Adrenal gland (tissue), 12 donors: ENCODE results near the gene LRRC8C. TPM values are rescaled to one million over a fixed set of nuclear protein-coding genes. Genes with fewer than 3 reads are reported as not detected.

Source experiments
- DNase-seq, 7 donors: peaks; one replicate each; pipeline ENCODE4 v3.0.0-alpha.2; 2019 to 2020
- H3K27ac ChIP-seq, 5 donors: fragments of 200-600 bp; sonication (generic) in 4 of 5; 1 replicate in 3 of 5; 2 replicates in 2 of 5; pipeline versions ENCODE4 v1.5.1 to v1.8.0; 2016 to 2020; ENCODE audit warnings: mild to moderate bottlenecking in 1 of 5
- H3K27me3 ChIP-seq: fragments of 200-600 bp; 2 replicates; pipeline ENCODE4 v1.8.0; 2021
- H3K36me3 ChIP-seq, 2 donors: fragments of 200-600 bp; replicated peaks in 1 of 2; 1 replicate in 1 of 2; 2 replicates in 1 of 2; pipeline versions ENCODE4 v1.5.1 to v1.8.0; 2018 to 2022
- H3K4me1 ChIP-seq, 2 donors: fragments of 200-600 bp; replicated peaks in 1 of 2; 1 replicate in 1 of 2; 2 replicates in 1 of 2; pipeline versions ENCODE4 v1.5.1 to v1.8.0; 2018 to 2021
- H3K4me3 ChIP-seq, 4 donors: fragments of 200-600 bp; sonication (generic) in 3 of 4; one replicate each; pipeline ENCODE4 v1.5.1; 2016 to 2018
- H3K9me3 ChIP-seq, 3 donors: fragments of 200-600 bp; sonication (generic) in 1 of 3; replicated peaks in 1 of 3; 1 replicate in 2 of 3; 2 replicates in 1 of 3; pipeline versions ENCODE4 v1.5.1 to v1.8.0; 2016 to 2021
- POLR2A ChIP-seq, 2 donors: fragments of 450-650 bp; IDR thresholded peaks; one replicate each; pipeline ENCODE4 v1.6.1; 2017; ENCODE audit warnings: antibody characterized with exemption in 2 of 2, mild to moderate bottlenecking in 2 of 2, moderate library complexity in 1 of 2
- WGBS, 4 donors: extraction: QIAGEN DNeasy Blood & Tissue Kit in 2 of 4; methylation state at CpG; one replicate each; pipeline versions ENCODE4 v1.1.5 to v1.1.7; 2013 to 2017; 5-methylcytosine and 5-hydroxymethylcytosine counted together
- intact Hi-C, 2 donors: fragments of 100-400 bp; cut with DNase I; formaldehyde crosslinking; loops; one replicate each; pipeline versions ENCODE4 v1.14.1 to v1.15.0; 2022 to 2023
- polyA plus RNA-seq, 3 donors: library from polyadenylated mRNA; stranded (reverse); fragments of 200-250 nt in 2 of 3; fragments of 350-450 nt in 1 of 3; fragmentation: Illumina TruSeq in 1 of 3; extraction: RNeasy Lipid Tissue Mini Kit (QIAGEN cat#74804) in 1 of 3; gene quantifications; one replicate each; pipeline ENCODE4 v1.2.3, GENCODE V29; 2013 to 2014
- total RNA-seq, 9 donors: library from RNA; depleted of rRNA in 4 of 9; stranded (reverse); fragments of >200 nt in 4 of 9; fragments of 120-200 nt in 1 of 9; fragmentation: NEBNext Ultra II Directional in 1 of 9; extraction: Animal tissue kit (Norgen Biotek cat#: 25700) in 1 of 9; gene quantifications; one replicate each; pipeline versions ENCODE4 v1.1.0 to v1.2.4, GENCODE V29; 2013 to 2023
- TF ChIP-seq, protein P1 (sequence below), 6 experiments: fragments of 450-650 bp in 4 of 6; fragments of 200-600 bp in 2 of 6; sonication (generic) in 1 of 6; IDR thresholded peaks; 1 replicate in 5 of 6; 2 replicates in 1 of 6; pipeline versions ENCODE4 v1.5.1 to v1.8.0; 2016 to 2021; ENCODE audit warnings: antibody characterized with exemption in 6 of 6, mild to moderate bottlenecking in 2 of 6, moderate library complexity in 1 of 6
- donor health status: healthy with polysubstance abuse.
- donor health status: Bipolar disorder and iron deficiency.
- donor health status: DM: yes; HTN: yes; CAD: no.
- donor health status: DM: no; HTN: no; CAD: no.
- donor health status: DM: no; HTN: no; CAD: no.
- donor health status: DM: yes; HTN: yes; CAD: no.

Gene LRRC8C
- total and polyA plus RNA-seq, 12 donors: 6.5 to 33.6 (median 11.9) TPM

DNA sequence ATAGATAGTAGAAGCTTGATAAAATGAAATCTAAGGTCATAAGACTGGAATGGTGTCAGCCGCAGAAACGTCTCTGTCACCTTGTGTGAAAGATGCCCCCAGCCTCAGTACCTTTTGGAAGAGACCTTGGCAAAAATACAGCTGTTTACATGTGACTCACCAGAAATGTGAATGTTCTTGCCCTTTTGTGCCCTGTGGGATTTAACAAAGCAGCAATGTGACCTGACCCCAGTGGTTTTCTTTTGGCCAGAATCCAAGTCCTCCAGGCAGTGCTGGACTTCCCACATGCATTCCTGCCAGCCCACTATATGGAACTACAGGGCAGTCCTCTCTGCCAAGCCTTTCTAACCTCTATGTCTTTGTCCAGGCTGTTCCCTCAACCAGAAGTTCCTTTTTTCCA, 27.2 kb upstream of the LRRC8C start:
- no peaks in the 10 kb centered on the region for H3K9me3 ChIP-seq
- H3K36me3 ChIP-seq: no peaks in the 10 kb centered on the region
- H3K27ac ChIP-seq: no peak overlapping the region
- TF ChIP-seq POLR2A (IDR thresholded peaks at IDR 0.05): no peak
- TF ChIP-seq, protein P1, sequence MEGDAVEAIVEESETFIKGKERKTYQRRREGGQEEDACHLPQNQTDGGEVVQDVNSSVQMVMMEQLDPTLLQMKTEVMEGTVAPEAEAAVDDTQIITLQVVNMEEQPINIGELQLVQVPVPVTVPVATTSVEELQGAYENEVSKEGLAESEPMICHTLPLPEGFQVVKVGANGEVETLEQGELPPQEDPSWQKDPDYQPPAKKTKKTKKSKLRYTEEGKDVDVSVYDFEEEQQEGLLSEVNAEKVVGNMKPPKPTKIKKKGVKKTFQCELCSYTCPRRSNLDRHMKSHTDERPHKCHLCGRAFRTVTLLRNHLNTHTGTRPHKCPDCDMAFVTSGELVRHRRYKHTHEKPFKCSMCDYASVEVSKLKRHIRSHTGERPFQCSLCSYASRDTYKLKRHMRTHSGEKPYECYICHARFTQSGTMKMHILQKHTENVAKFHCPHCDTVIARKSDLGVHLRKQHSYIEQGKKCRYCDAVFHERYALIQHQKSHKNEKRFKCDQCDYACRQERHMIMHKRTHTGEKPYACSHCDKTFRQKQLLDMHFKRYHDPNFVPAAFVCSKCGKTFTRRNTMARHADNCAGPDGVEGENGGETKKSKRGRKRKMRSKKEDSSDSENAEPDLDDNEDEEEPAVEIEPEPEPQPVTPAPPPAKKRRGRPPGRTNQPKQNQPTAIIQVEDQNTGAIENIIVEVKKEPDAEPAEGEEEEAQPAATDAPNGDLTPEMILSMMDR (IDR thresholded peaks at IDR 0.05): no peak
- no peak overlapping the region for H3K4me3 ChIP-seq
- 47 to 69% (median 54%) methylated on average over 2 of the region's 2 CpGs for WGBS, 4 donors
- DNase-seq: peak in 2 of 7 donors; percentile 35 to 45
- peaks cover 10 to 46% of the 10 kb centered on the region in 2 donors for H3K4me1 ChIP-seq
- intact Hi-C loops: loop anchor here in 1 of 2 donors (10.0 kb wide), 2 partner anchors 91 to 159 kb away; no protein-coding TSS in a partner anchor
- H3K27me3 ChIP-seq: no peaks in the 10 kb centered on the region

DNA sequence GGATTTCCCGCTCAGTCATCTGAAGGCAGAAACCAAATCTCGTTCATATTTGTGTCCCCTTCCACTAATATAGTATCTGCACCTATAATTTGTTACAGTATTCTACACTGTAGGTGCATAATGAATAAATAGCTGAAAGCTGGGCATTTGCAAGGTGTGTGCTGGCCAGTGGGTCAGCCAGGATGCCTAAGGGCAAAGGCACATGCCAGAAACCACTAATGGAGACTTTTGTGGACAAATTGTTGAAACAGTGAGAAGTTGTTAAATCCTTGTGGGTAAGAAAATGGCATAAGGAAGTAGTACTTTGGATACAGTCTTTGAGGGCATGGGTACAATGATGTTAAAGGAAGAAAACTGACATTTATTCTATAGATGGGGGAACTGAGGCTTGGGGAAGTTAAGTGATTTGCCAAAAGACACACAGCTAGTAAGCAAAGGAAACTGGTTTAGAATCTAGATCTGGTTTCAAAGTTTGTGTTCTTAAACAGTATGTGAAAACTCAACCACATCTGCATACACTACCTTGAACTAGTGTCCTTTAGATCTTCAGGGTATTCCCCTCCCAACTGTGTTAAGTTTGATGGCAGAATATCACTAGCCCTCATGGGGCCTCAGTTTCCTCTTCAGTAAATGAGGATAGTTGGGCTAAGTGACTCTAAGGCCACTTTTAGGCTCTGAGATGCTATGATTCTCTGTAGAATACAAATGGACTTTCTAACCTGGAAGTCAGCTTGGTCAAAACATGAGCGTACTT, 26.5 kb upstream of the LRRC8C start:
- no peak for TF ChIP-seq POLR2A (IDR thresholded peaks at IDR 0.05)
- TF ChIP-seq, protein P1 (IDR thresholded peaks at IDR 0.05): no peak
- intact Hi-C loops: loop anchor here in 1 of 2 donors (10.0 kb wide), 2 partner anchors 92 to 158 kb away; no protein-coding TSS in a partner anchor
- H3K9me3 ChIP-seq: no peaks in the 10 kb centered on the region
- no peak overlapping the region for H3K27ac ChIP-seq
- no peak overlapping the region for H3K4me3 ChIP-seq
- no peak for DNase-seq
- no peaks in the 10 kb centered on the region for H3K36me3 ChIP-seq
- peaks cover 10 to 46% of the 10 kb centered on the region in 2 donors for H3K4me1 ChIP-seq
- no peaks in the 10 kb centered on the region for H3K27me3 ChIP-seq
- 94 to 98% (median 96%) methylated on average over 3 of the region's 3 CpGs for WGBS, 4 donors

DNA sequence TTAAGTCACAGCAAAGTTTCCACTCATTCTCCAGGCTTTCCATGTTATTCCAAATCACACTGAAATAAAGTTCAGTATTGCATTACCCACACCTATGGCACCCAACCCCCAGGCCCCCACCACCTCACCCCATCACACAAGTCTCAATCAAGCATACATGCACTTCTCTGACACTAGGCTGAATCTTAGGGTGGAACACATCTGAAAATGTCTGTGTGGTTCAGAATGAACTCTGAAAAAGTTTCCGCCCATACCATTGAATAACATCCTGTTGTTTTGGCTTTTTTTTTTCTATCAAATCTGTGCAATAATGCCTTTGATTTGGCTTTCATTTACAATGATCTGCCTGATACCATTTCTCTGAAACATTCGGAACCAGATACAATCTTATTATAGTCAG, 25.8 kb upstream of the LRRC8C start:
- 80 to 89% (median 84%) methylated on average over 2 of the region's 2 CpGs for WGBS, 4 donors
- Histone ChIP-seq H3K9me3 (no peaks in the 10 kb centered on the region), H3K27me3 (no peaks in the 10 kb centered on the region), H3K36me3 (no peaks in the 10 kb centered on the region), H3K4me1 (peaks cover 10 to 46% of the 10 kb centered on the region in 2 donors), H3K27ac (no peak overlapping the region), H3K4me3 (no peak overlapping the region)
- intact Hi-C loops: loop anchor here in 1 of 2 donors (10.0 kb wide), 2 partner anchors 92 to 158 kb away; no protein-coding TSS in a partner anchor
- TF ChIP-seq, protein P1 (IDR thresholded peaks at IDR 0.05): no peak
- TF ChIP-seq POLR2A (IDR thresholded peaks at IDR 0.05): no peak
- DNase-seq: no peak

DNA sequence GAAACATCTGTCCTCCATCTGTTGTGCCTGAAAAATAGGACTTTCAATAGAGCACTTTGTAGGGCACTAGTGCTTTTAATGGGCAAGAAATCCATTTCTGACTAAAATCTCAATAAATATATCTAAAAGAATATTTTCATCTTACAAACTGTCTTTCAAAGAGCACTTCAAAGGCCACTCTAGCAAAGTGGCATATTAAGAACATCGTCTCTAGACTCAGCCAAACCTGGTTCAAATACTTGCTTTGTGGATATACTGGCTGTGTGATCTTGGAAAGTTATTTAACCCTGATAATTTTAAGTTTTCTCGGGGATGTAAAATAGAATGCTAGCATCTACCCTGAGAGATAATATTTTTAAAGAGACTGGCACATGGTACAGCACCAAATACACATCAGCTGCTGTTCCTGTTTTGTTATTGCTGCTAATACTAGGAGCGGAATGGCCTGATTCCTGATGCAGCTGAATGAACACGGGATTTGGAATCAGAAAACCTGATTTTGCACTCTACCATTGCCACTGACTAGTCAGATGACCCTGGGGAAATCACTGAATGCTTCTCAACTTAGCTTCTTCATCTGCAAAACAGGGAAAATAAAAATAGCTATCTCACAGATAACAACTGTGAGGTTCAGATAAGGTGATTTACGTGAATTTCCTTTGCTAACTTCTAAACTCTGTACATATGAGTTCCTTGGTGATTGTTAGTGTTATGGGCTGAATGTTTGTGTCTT, 25.2 kb upstream of the LRRC8C start:
- H3K9me3 ChIP-seq: no peaks in the 10 kb centered on the region
- H3K4me3 ChIP-seq: no peak overlapping the region
- peak in 3 of 7 donors; percentile 39 to 47 (median 46) for DNase-seq
- WGBS, 4 donors: 44 to 53% (median 50%) methylated on average over 5 of the region's 5 CpGs
- H3K36me3 ChIP-seq: no peaks in the 10 kb centered on the region
- intact Hi-C loops: loop anchor here in 1 of 2 donors (10.0 kb wide), 2 partner anchors 93 to 157 kb away; no protein-coding TSS in a partner anchor
- no peaks in the 10 kb centered on the region for H3K27me3 ChIP-seq
- H3K4me1 ChIP-seq: peaks cover 10 to 40% of the 10 kb centered on the region in 2 donors
- TF ChIP-seq POLR2A (IDR thresholded peaks at IDR 0.05): no peak
- TF ChIP-seq, protein P1 (IDR thresholded peaks at IDR 0.05): no peak
- H3K27ac ChIP-seq: peak overlapping the region in 4 of 5 donors; percentile 22 to 55 (median 44)
